ENCODE measurements around the gene BMP2. TPM values are rescaled to one million over a fixed set of nuclear protein-coding genes. Genes with fewer than 3 reads are reported as not detected.

BMP2 gene
- polyA plus RNA-seq, 1 donor (not counting 4 experiments of a cell fraction or from before 2014, with no cell fraction given), result 3.6 TPM

GRCh38 chr20:6764619-6765018, 2.9 kb upstream of the BMP2 start:
- no peak for FAIRE-seq
- Histone ChIP-seq H4K20me1 (ENCODE audit: control insufficient read depth, extremely low read depth, insufficient read depth, low read length) (no peaks in the 10 kb centered on the region), H3K79me2 (ENCODE audit: control insufficient read depth, insufficient read depth, low read length) (peaks cover 17% of the 10 kb centered on the region), H3K4me3 (ENCODE audit: control insufficient read depth in 2 of 3, extremely low read depth in 1 of 3, insufficient read depth in 2 of 3, low read depth in 1 of 3, low read length in 3 of 3) (no peak overlapping the region), H3K4me1 (ENCODE audit: control insufficient read depth, extremely low read depth, insufficient read depth, low read length) (peaks cover 4% of the 10 kb centered on the region), H3K36me3 (ENCODE audit: control insufficient read depth in 2 of 2, extremely low read depth in 1 of 2, insufficient read depth in 2 of 2, low read length in 2 of 2) (no peaks in the 10 kb centered on the region), H3K9ac (ENCODE audit: control insufficient read depth, extremely low read depth, insufficient read depth, low read length) (no peak overlapping the region), H3K9me3 (ENCODE audit: control insufficient read depth, low read depth, low read length) (no peaks in the 10 kb centered on the region), H3K27ac (ENCODE audit: control insufficient read depth, insufficient read depth, low read length) (no peak overlapping the region), H3K4me2 (ENCODE audit: control insufficient read depth, extremely low read depth, insufficient read depth, low read depth, low read length) (no peak overlapping the region), H2AFZ (ENCODE audit: control insufficient read depth, low read length) (no peak overlapping the region), H3K27me3 (ENCODE audit: control insufficient read depth, extremely low read depth, insufficient read depth, low read length) (no peaks in the 10 kb centered on the region), H3K9me1 (ENCODE audit: control insufficient read depth, extremely low read depth, insufficient read depth, low read length) (no peaks in the 10 kb centered on the region)
- TF ChIP-seq EZH2 (IDR thresholded peaks at IDR 0.05; ENCODE audit: low read length), result no peak
- TF ChIP-seq, protein P1, sequence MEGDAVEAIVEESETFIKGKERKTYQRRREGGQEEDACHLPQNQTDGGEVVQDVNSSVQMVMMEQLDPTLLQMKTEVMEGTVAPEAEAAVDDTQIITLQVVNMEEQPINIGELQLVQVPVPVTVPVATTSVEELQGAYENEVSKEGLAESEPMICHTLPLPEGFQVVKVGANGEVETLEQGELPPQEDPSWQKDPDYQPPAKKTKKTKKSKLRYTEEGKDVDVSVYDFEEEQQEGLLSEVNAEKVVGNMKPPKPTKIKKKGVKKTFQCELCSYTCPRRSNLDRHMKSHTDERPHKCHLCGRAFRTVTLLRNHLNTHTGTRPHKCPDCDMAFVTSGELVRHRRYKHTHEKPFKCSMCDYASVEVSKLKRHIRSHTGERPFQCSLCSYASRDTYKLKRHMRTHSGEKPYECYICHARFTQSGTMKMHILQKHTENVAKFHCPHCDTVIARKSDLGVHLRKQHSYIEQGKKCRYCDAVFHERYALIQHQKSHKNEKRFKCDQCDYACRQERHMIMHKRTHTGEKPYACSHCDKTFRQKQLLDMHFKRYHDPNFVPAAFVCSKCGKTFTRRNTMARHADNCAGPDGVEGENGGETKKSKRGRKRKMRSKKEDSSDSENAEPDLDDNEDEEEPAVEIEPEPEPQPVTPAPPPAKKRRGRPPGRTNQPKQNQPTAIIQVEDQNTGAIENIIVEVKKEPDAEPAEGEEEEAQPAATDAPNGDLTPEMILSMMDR (optimal IDR thresholded peaks at IDR 0.05 in 1 of 3, IDR thresholded peaks at IDR 0.05 in 1 of 3, conservative IDR thresholded peaks at IDR 0.05 in 1 of 3; ENCODE audit: extremely low read depth in 1 of 3, insufficient read depth in 2 of 3, low read length in 3 of 3), result no peak
- DNase-seq (ENCODE audit: low read depth, low spot score), result no peak
- dilution Hi-C loops (cut with MboI; ENCODE audit: extremely low pct_ligation_motif_present, low sequenced_read_pairs), result no loop called here

- H3K79me2 ChIP-seq (ENCODE audit: control insufficient read depth, insufficient read depth, low read length), result peaks cover 19% of the 10 kb centered on the region
- FAIRE-seq (no peak), DNase-seq (ENCODE audit: low read depth, low spot score) (no peak)
- no peaks in the 10 kb centered on the region for H3K9me3 ChIP-seq (ENCODE audit: control insufficient read depth, low read depth, low read length)
- H3K27me3 ChIP-seq (ENCODE audit: control insufficient read depth, extremely low read depth, insufficient read depth, low read length), result no peaks in the 10 kb centered on the region
- H4K20me1 ChIP-seq (ENCODE audit: control insufficient read depth, extremely low read depth, insufficient read depth, low read length), result no peaks in the 10 kb centered on the region
- H3K9ac ChIP-seq (ENCODE audit: control insufficient read depth, extremely low read depth, insufficient read depth, low read length), result no peak overlapping the region
- no peak overlapping the region for H3K27ac ChIP-seq (ENCODE audit: control insufficient read depth, insufficient read depth, low read length)
- TF ChIP-seq, protein P1 (optimal IDR thresholded peaks at IDR 0.05 in 1 of 3, IDR thresholded peaks at IDR 0.05 in 1 of 3, conservative IDR thresholded peaks at IDR 0.05 in 1 of 3; ENCODE audit: extremely low read depth in 1 of 3, insufficient read depth in 2 of 3, low read length in 3 of 3), result peak in 2 of 3 experiments; percentile 21 to 32
- TF ChIP-seq EZH2 (IDR thresholded peaks at IDR 0.05; ENCODE audit: low read length), result no peak
- no peak overlapping the region for H3K4me2 ChIP-seq (ENCODE audit: control insufficient read depth, extremely low read depth, insufficient read depth, low read depth, low read length)
- H2AFZ ChIP-seq (ENCODE audit: control insufficient read depth, low read length), result no peak overlapping the region
- no peak overlapping the region for H3K4me3 ChIP-seq (ENCODE audit: control insufficient read depth in 2 of 3, extremely low read depth in 1 of 3, insufficient read depth in 2 of 3, low read depth in 1 of 3, low read length in 3 of 3)
- dilution Hi-C loops (cut with MboI; ENCODE audit: extremely low pct_ligation_motif_present, low sequenced_read_pairs), result no loop called here
- no peaks in the 10 kb centered on the region for H3K36me3 ChIP-seq (ENCODE audit: control insufficient read depth in 2 of 2, extremely low read depth in 1 of 2, insufficient read depth in 2 of 2, low read length in 2 of 2)
- no peaks in the 10 kb centered on the region for H3K9me1 ChIP-seq (ENCODE audit: control insufficient read depth, extremely low read depth, insufficient read depth, low read length)
- peaks cover 13% of the 10 kb centered on the region for H3K4me1 ChIP-seq (ENCODE audit: control insufficient read depth, extremely low read depth, insufficient read depth, low read length)
Observed at GRCh38 chr20:6765469-6766058, 1.9 kb upstream of the BMP2 start.
